GM19438 (cell line): ENCODE measurements around the gene CT47A7.
"Not testable (repeated sequence)": the region's sequence is repeated elsewhere in the genome, so short reads cannot be mapped to it uniquely, and the experiment has no call there.

Experiments
- ATAC-seq: cut with Tn5 transposase; IDR thresholded peaks from one replicate; pipeline ENCODE4 v1.9.1; 2021; ENCODE audit warnings: low read depth; ENCODE audit not compliant: unreplicated experiment

Gene CT47A7

DNA sequence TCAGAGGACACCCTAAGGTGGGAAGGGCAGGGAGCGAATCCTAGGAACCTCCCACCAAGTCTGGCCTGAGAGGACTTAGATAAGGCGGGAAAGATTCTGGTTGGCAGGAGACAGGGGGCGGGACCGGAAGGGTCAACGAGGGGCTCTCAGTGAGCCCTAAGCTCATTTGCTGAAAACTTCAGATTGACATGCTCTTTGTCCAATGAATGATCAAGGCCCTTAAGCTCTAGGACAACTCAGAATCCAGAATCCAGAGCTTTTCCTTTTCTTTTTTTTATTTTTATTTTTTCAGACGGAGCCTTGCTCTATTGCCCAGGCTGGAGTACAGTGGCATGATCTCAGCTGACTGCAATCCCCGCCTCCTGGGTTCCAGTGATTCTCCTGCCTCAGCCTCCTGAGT, at the start of gene CT47A7:
TSS of gene CT47A7 (minus strand) at position 101 of the 400 bp plus-strand sequence. CDS start 255 bp downstream, outside the sequence.
- not testable (repeated sequence) for ATAC-seq

DNA sequence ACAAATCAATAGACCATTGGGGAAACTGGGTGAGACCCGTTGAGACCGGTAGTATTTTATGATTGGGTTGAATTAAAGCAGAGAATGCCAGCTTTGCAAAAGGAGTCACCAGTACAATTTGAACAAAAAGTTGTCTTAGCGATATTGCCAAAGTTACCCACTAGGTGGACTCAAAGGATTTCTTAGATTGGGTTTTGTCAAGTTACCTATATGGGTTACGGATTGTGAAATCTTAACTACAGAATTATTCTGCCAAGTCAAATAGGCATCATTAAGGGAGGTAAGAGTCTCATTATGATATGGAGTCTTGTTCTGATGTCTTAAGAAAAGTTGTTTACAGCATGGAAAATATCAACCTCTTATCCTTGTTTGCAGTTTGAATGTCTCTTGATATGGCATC, 44.2 kb upstream of the CT47A7 start:
- ATAC-seq = no peak

DNA sequence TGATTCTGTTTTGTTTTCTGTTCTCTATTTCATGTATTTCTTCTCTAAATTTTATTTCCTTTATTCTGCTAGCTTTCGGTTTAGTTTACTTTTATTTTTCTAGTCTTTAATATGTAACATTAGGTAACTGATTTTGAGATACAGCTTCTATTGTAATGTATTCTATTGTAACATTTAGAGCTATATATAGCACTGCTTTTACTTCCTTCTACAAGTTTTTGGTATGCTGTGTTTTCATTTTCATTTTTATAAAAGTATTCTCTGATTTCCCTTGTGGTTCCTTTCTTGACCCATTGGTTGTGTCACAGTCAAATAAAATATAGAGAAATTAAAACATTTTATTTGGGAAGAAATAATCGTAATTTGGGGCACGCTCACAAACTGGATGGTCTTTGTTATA, 43.0 kb upstream of the CT47A7 start:
- ATAC-seq = peak; percentile 80

DNA sequence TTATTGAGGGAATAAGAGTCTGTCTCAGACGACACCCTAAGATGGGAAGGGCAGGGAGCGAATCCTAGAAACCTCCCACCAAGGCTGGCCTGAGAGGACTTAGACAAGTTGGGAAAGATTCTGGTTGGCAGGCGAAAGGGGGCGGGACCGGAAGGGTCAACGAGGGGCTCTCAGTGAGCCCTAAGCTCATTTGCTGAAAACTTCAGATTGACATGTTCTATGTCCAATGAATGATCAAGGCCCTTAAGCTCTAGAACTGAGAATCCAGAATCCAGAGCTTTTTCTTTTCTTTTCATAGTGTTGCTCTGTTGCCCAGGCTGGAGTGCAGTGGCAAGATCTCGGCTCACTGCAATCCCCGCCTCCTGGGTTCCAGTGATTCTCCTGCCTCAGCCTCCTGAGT, 29.3 kb upstream of the CT47A7 start, which contains the start of gene CT47A1:
TSS of gene CT47A1 (minus strand) at position 101 of the 400 bp plus-strand sequence. CDS start 231 bp downstream, outside the sequence.
- ATAC-seq = not testable (repeated sequence)
